ENCODE measurements around the gene IL37.
"Not testable (repeated sequence)": the region's sequence is repeated elsewhere in the genome, so short reads cannot be mapped to it uniquely, and the experiment has no call there.

Gene IL37

GRCh38 chr2:112926707-112927106 is 15.7 kb downstream of the IL37 start:
- H3K9me2 ChIP-seq (ENCODE audit: low read depth, low read length): no peaks in the 10 kb centered on the region
- no peak overlapping the region for H3K9ac ChIP-seq (ENCODE audit: low read length)
- H4K20me1 ChIP-seq (ENCODE audit: insufficient read depth, low read length): no peaks in the 10 kb centered on the region
- H3K4me3 ChIP-seq (ENCODE audit: low read depth, low read length, poor library complexity, severe bottlenecking): no peak overlapping the region
- no peak for TF ChIP-seq EZH2 (IDR thresholded peaks at IDR 0.05; ENCODE audit: borderline replicate concordance, low read length)
- TF ChIP-seq CTCF (IDR thresholded peaks at IDR 0.05; ENCODE audit: low read length): no peak
- H3K27ac ChIP-seq (ENCODE audit: low read depth, low read length, poor library complexity, severe bottlenecking): no peak overlapping the region
- H3K79me2 ChIP-seq (ENCODE audit: insufficient read depth, low read length): no peaks in the 10 kb centered on the region
- no peaks in the 10 kb centered on the region for H3K9me3 ChIP-seq (ENCODE audit: low read length)
- no peak overlapping the region for H3K4me2 ChIP-seq (ENCODE audit: low read length)
- H3K36me3 ChIP-seq (ENCODE audit: insufficient read depth, low read length): no peaks in the 10 kb centered on the region
- H3F3A ChIP-seq (ENCODE audit: insufficient read depth, low read length): no peaks in the 10 kb centered on the region
- no peaks in the 10 kb centered on the region for H3K4me1 ChIP-seq (ENCODE audit: insufficient read depth, low read length, severe bottlenecking)
- 0 out of 2 replicates have a peak, but pooled peaks cover 3% of the 10 kb centered on the region for H3K27me3 ChIP-seq (ENCODE audit: insufficient read depth, low read length)
- no peak overlapping the region for H2AFZ ChIP-seq (ENCODE audit: low read length)

GRCh38 chr2:112927745-112928144 is 16.8 kb downstream of the IL37 start:
- Histone ChIP-seq H3K4me2 (ENCODE audit: low read length) (no peak overlapping the region), H3K9me3 (ENCODE audit: low read length) (no peaks in the 10 kb centered on the region), H3K4me3 (ENCODE audit: low read depth, low read length, poor library complexity, severe bottlenecking) (no peak overlapping the region), H3K27ac (ENCODE audit: low read depth, low read length, poor library complexity, severe bottlenecking) (no peak overlapping the region), H4K20me1 (ENCODE audit: insufficient read depth, low read length) (no peaks in the 10 kb centered on the region), H3K4me1 (ENCODE audit: insufficient read depth, low read length, severe bottlenecking) (no peaks in the 10 kb centered on the region), H2AFZ (ENCODE audit: low read length) (no peak overlapping the region), H3K27me3 (ENCODE audit: insufficient read depth, low read length) (0 out of 2 replicates have a peak, but pooled peaks cover 2% of the 10 kb centered on the region), H3K79me2 (ENCODE audit: insufficient read depth, low read length) (no peaks in the 10 kb centered on the region), H3K9me2 (ENCODE audit: low read depth, low read length) (no peaks in the 10 kb centered on the region), H3K36me3 (ENCODE audit: insufficient read depth, low read length) (no peaks in the 10 kb centered on the region), H3K9ac (ENCODE audit: low read length) (no peak overlapping the region), H3F3A (ENCODE audit: insufficient read depth, low read length) (no peaks in the 10 kb centered on the region)
- no peak for TF ChIP-seq EZH2 (IDR thresholded peaks at IDR 0.05; ENCODE audit: borderline replicate concordance, low read length)
- no peak for TF ChIP-seq CTCF (IDR thresholded peaks at IDR 0.05; ENCODE audit: low read length)

- Histone ChIP-seq H4K20me1 (ENCODE audit: insufficient read depth, low read length) (no peaks in the 10 kb centered on the region), H3K36me3 (ENCODE audit: insufficient read depth, low read length) (no peaks in the 10 kb centered on the region), H3K4me3 (ENCODE audit: low read depth, low read length, poor library complexity, severe bottlenecking) (no peak overlapping the region), H3K27me3 (ENCODE audit: insufficient read depth, low read length) (no peaks in the 10 kb centered on the region), H2AFZ (ENCODE audit: low read length) (no peak overlapping the region), H3K9ac (ENCODE audit: low read length) (no peak overlapping the region), H3K4me1 (ENCODE audit: insufficient read depth, low read length, severe bottlenecking) (no peaks in the 10 kb centered on the region), H3F3A (ENCODE audit: insufficient read depth, low read length) (no peaks in the 10 kb centered on the region), H3K9me2 (ENCODE audit: low read depth, low read length) (no peaks in the 10 kb centered on the region), H3K9me3 (ENCODE audit: low read length) (no peaks in the 10 kb centered on the region), H3K27ac (ENCODE audit: low read depth, low read length, poor library complexity, severe bottlenecking) (no peak overlapping the region), H3K79me2 (ENCODE audit: insufficient read depth, low read length) (no peaks in the 10 kb centered on the region), H3K4me2 (ENCODE audit: low read length) (no peak overlapping the region)
- TF ChIP-seq CTCF (IDR thresholded peaks at IDR 0.05; ENCODE audit: low read length) (no peak), EZH2 (IDR thresholded peaks at IDR 0.05; ENCODE audit: borderline replicate concordance, low read length) (no peak)
Observed at GRCh38 chr2:112933261-112933660, 22.3 kb downstream of the IL37 start.

GRCh38 chr2:112934117-112934516 is 23.2 kb downstream of the IL37 start:
- not testable (repeated sequence) for H3K4me2 ChIP-seq (ENCODE audit: low read length); H3K9ac ChIP-seq (ENCODE audit: low read length)

More at GRCh38 chr2:112934117-112934516, 23.2 kb downstream of the IL37 start:
- not testable (repeated sequence) for H3K4me3 ChIP-seq (ENCODE audit: low read depth, low read length, poor library complexity, severe bottlenecking); H2AFZ ChIP-seq (ENCODE audit: low read length); H4K20me1 ChIP-seq (ENCODE audit: insufficient read depth, low read length); H3K79me2 ChIP-seq (ENCODE audit: insufficient read depth, low read length); H3K4me1 ChIP-seq (ENCODE audit: insufficient read depth, low read length, severe bottlenecking); H3K36me3 ChIP-seq (ENCODE audit: insufficient read depth, low read length); H3F3A ChIP-seq (ENCODE audit: insufficient read depth, low read length); H3K9me2 ChIP-seq (ENCODE audit: low read depth, low read length); H3K9me3 ChIP-seq (ENCODE audit: low read length); H3K27ac ChIP-seq (ENCODE audit: low read depth, low read length, poor library complexity, severe bottlenecking); H3K27me3 ChIP-seq (ENCODE audit: insufficient read depth, low read length)

All from OCI-LY1 (cell line).